SH-SY5Y (cell line): ENCODE measurements around the gene BCAT1.

Experiments
- GATA2 ChIP-seq: IDR thresholded peaks from 2 replicates; pipeline ENCODE4 v1.6.1; 2011; ENCODE audit warnings: mild to moderate bottlenecking, low read depth, low read length
- GATA3 ChIP-seq: IDR thresholded peaks from 2 replicates; pipeline ENCODE4 v1.6.1; 2011; ENCODE audit warnings: low read depth, mild to moderate bottlenecking, low read length, moderate library complexity

The BCAT1 gene

GRCh38 chr12:24839268-24839791 is 109.6 kb downstream of the BCAT1 start:
- TF ChIP-seq GATA3 (no peak), GATA2 (no peak)

GRCh38 chr12:24838531-24838950 is 110.4 kb downstream of the BCAT1 start:
- no peak for TF ChIP-seq GATA3
- no peak for TF ChIP-seq GATA2

- TF ChIP-seq GATA2 (no peak), GATA3 (no peak)
These were observed 113.5 kb downstream of the BCAT1 start for GRCh38 chr12:24835377-24835776.

GRCh38 chr12:24833513-24833912 is 115.4 kb downstream of the BCAT1 start:
- no peak for TF ChIP-seq GATA3
- TF ChIP-seq GATA2, result no peak

GRCh38 chr12:24823808-24824515 is 124.9 kb downstream of the BCAT1 start:
- TF ChIP-seq GATA3 (no peak), GATA2 (no peak)

GRCh38 chr12:24822121-24822899 is 126.6 kb downstream of the BCAT1 start:
- TF ChIP-seq GATA3 (no peak), GATA2 (no peak)

GRCh38 chr12:24821691-24822090 is 127.2 kb downstream of the BCAT1 start:
- TF ChIP-seq GATA3 (no peak), GATA2 (no peak)

GRCh38 chr12:24820872-24821271 is 128.0 kb downstream of the BCAT1 start:
- TF ChIP-seq GATA3 (no peak), GATA2 (no peak)

- TF ChIP-seq GATA2 (no peak), GATA3 (no peak)
These were observed 130.6 kb downstream of the BCAT1 start for GRCh38 chr12:24818351-24818750.

- no peak for TF ChIP-seq GATA2
- no peak for TF ChIP-seq GATA3
These were observed 133.8 kb downstream of the BCAT1 start for GRCh38 chr12:24815114-24815423.

- no peak for TF ChIP-seq GATA2
- no peak for TF ChIP-seq GATA3
These were observed 134.4 kb downstream of the BCAT1 start for GRCh38 chr12:24814379-24815113.

GRCh38 chr12:24810378-24810777 is 138.5 kb downstream of the BCAT1 start:
- no peak for TF ChIP-seq GATA2
- TF ChIP-seq GATA3, result no peak

- no peak for TF ChIP-seq GATA3
- TF ChIP-seq GATA2, result no peak
These were observed 140.2 kb downstream of the BCAT1 start for GRCh38 chr12:24808651-24809050.

GRCh38 chr12:24806386-24806785 is 142.5 kb downstream of the BCAT1 start:
- no peak for TF ChIP-seq GATA3
- no peak for TF ChIP-seq GATA2
